PC-3 (cell line): ENCODE results near the gene CEP70. TPM values are rescaled to one million over a fixed set of nuclear protein-coding genes. Genes with fewer than 3 reads are reported as not detected.
"Not testable (repeated sequence)": the region's sequence is repeated elsewhere in the genome, so short reads cannot be mapped to it uniquely, and the experiment has no call there.

Source experiments
- ATAC-seq: fragments of 200-7000 bp; cut with Tn5 transposase; 2 replicates; pipeline ENCODE4 v1.9.1; 2020; ENCODE audit warnings: mild to moderate bottlenecking, moderate library complexity
- BruUV-seq: library from RNA; stranded (reverse); fragments of 400-500 nt; replicated peaks from 2 replicates; lab custom pipeline; 2021; lab: Mats Ljungman, UMichigan
- CTCF ChIA-PET: fragments of 300-600 bp; sonication (Branson Sonifier 250); formaldehyde crosslinking; loops from one replicate; lab custom pipeline; 2022; ENCODE audit warnings: antibody characterized with exemption; lab: Charles Lee
- POLR2A ChIA-PET: fragments of 300-600 bp; sonication (Branson Sonifier 250); formaldehyde crosslinking; loops from one replicate; lab custom pipeline; 2022; ENCODE audit warnings: antibody characterized with exemption; ENCODE audit not compliant: unreplicated experiment; lab: Charles Lee
- DNase-seq: peaks from one replicate; pipeline ENCODE4 v3.0.0-alpha.2; 2015
- H2AFZ ChIP-seq: fragments of 300-600 bp; sonication (generic); 2 replicates; pipeline ENCODE4 v1.6.0; 2016; ENCODE audit warnings: antibody characterized with exemption, low read length
- H3F3A ChIP-seq: fragments of 300-600 bp; sonication (generic); one replicate; pipeline ENCODE4 v1.6.0; 2017; ENCODE audit warnings: antibody characterized with exemption, low read length, control low read depth, mild to moderate bottlenecking; ENCODE audit not compliant: unreplicated experiment
- H3K27ac ChIP-seq: fragments of 300-600 bp; sonication (generic); 2 replicates; pipeline ENCODE4 v1.5.1; 2016; ENCODE audit warnings: mild to moderate bottlenecking, low read length
- H3K27me3 ChIP-seq: fragments of 300-600 bp; sonication (generic); 2 replicates; pipeline ENCODE4 v1.6.1; 2016; ENCODE audit warnings: low read length, mixed read lengths
- H3K36me3 ChIP-seq: fragments of 300-600 bp; sonication (generic); 2 replicates; pipeline ENCODE4 v1.6.1; 2016; ENCODE audit warnings: low read depth, mixed run types, low read length, mixed read lengths
- H3K4me1 ChIP-seq: fragments of 300-600 bp; sonication (generic); 2 replicates; pipeline ENCODE4 v1.5.1; 2016; ENCODE audit warnings: low read length; ENCODE audit not compliant: insufficient read depth
- H3K4me2 ChIP-seq: fragments of 300-600 bp; sonication (generic); 2 replicates; pipeline ENCODE4 v1.6.0; 2016; ENCODE audit warnings: low read length
- H3K4me3 ChIP-seq: fragments of 300-600 bp; sonication (generic); 2 replicates; pipeline ENCODE4 v1.5.1; 2016; ENCODE audit warnings: mild to moderate bottlenecking, low read length, mixed read lengths
- H3K79me2 ChIP-seq: fragments of 300-600 bp; sonication (generic); 2 replicates; pipeline ENCODE4 v1.6.1; 2017; ENCODE audit warnings: low read length, mixed read lengths
- H3K9ac ChIP-seq: fragments of 300-600 bp; sonication (generic); 2 replicates; pipeline ENCODE4 v1.6.0; 2016; ENCODE audit warnings: mild to moderate bottlenecking, low read length
- H3K9me2 ChIP-seq: fragments of 300-600 bp; sonication (generic); replicated peaks from 2 replicates; pipeline ENCODE4 v1.6.1; 2016; ENCODE audit warnings: mixed run types, low read length, mixed read lengths
- H3K9me3 ChIP-seq: fragments of 300-600 bp; sonication (generic); 2 replicates; pipeline ENCODE4 v1.6.1; 2016; ENCODE audit warnings: low read length, mixed read lengths
- H4K20me1 ChIP-seq: fragments of 300-600 bp; sonication (generic); 2 replicates; pipeline ENCODE4 v1.6.1; 2016; ENCODE audit warnings: low read length, mixed read lengths
- CTCF ChIP-seq: fragments of 300-600 bp; sonication (generic); conservative IDR thresholded peaks from 2 replicates; pipeline ENCODE4 v1.5.1; 2017; ENCODE audit warnings: antibody characterized with exemption, low read depth, mild to moderate bottlenecking, low read length
- EZH2 ChIP-seq: fragments of 300-600 bp; sonication (generic); IDR thresholded peaks from one replicate; pipeline ENCODE4 v1.6.1; 2017; ENCODE audit warnings: antibody characterized with exemption, mild to moderate bottlenecking, low read length; ENCODE audit not compliant: unreplicated experiment
- EZH2phosphoT487 ChIP-seq: fragments of 300-600 bp; sonication (generic); IDR thresholded peaks from 2 replicates; pipeline ENCODE4 v1.6.1; 2018; ENCODE audit warnings: mild to moderate bottlenecking, antibody characterized with exemption, low read length, borderline replicate concordance
- intact Hi-C: fragments of 100-400 bp; cut with micrococcal nuclease; formaldehyde crosslinking; loops from 2 replicates; pipeline ENCODE4 v1.9.0; 2023
- total RNA-seq: library from RNA; depleted of rRNA; stranded (reverse); fragments of >200 nt; gene quantifications from 2 replicates; pipeline ENCODE4 v1.2.3, GENCODE V29; 2014

The CEP70 gene
- total RNA-seq, 1 experiment from 2014 or later, result 16.7 TPM

- H3K4me3 ChIP-seq, result no peak overlapping the region
- no peak overlapping the region for H3K9ac ChIP-seq
- H3K27ac ChIP-seq, result no peak overlapping the region
- H3K9me3 ChIP-seq, result no peaks in the 10 kb centered on the region
- H3K4me1 ChIP-seq, result no peaks in the 10 kb centered on the region
- H3F3A ChIP-seq, result no peaks in the 10 kb centered on the region
- no peaks in the 10 kb centered on the region for H3K27me3 ChIP-seq
- no peak for TF ChIP-seq CTCF
- TF ChIP-seq EZH2, result no peak
- no peak for TF ChIP-seq EZH2phosphoT487
- H4K20me1 ChIP-seq, result no peaks in the 10 kb centered on the region
- no TSS peak for BruUV-seq
- ATAC-seq, result no peak
- H2AFZ ChIP-seq, result no peak overlapping the region
- peaks cover 10% of the 10 kb centered on the region; the same call in 1 of the 2 replicates for H3K36me3 ChIP-seq
- DNase-seq, result no peak
- H3K9me2 ChIP-seq, result no peaks in the 10 kb centered on the region
- ChIA-PET CTCF (no interaction called here), POLR2A (no interaction called here)
- intact Hi-C loops, result no loop called here
- no peak overlapping the region for H3K4me2 ChIP-seq
- no peaks in the 10 kb centered on the region for H3K79me2 ChIP-seq
Measured at GRCh38 chr3:138560501-138560900, 33.6 kb downstream of the CEP70 start.

GRCh38 chr3:138559134-138559533 lies 34.9 kb downstream of the CEP70 start:
- H3K9me3 ChIP-seq, result no peaks in the 10 kb centered on the region
- no peaks in the 10 kb centered on the region for H3K27me3 ChIP-seq
- H3F3A ChIP-seq, result no peaks in the 10 kb centered on the region
- no peak overlapping the region for H2AFZ ChIP-seq
- BruUV-seq, result no TSS peak
- H3K4me1 ChIP-seq, result no peaks in the 10 kb centered on the region
- intact Hi-C loops, result no loop called here
- no peaks in the 10 kb centered on the region for H4K20me1 ChIP-seq
- no peaks in the 10 kb centered on the region for H3K9me2 ChIP-seq
- ChIA-PET CTCF (no interaction called here), POLR2A (no interaction called here)
- ATAC-seq (no peak), DNase-seq (no peak)
- no peaks in the 10 kb centered on the region for H3K79me2 ChIP-seq
- no peak for TF ChIP-seq EZH2phosphoT487
- no peak for TF ChIP-seq EZH2
- TF ChIP-seq CTCF, result no peak
- H3K36me3 ChIP-seq, result peaks cover 10% of the 10 kb centered on the region; the same call in 1 of the 2 replicates
- no peak overlapping the region for H3K4me3 ChIP-seq
- no peak overlapping the region for H3K9ac ChIP-seq
- no peak overlapping the region for H3K27ac ChIP-seq
- no peak overlapping the region for H3K4me2 ChIP-seq

GRCh38 chr3:138554775-138555174 lies 39.3 kb downstream of the CEP70 start:
- H3K4me3 ChIP-seq, DNase-seq, H3K9ac ChIP-seq, ATAC-seq, H3K27ac ChIP-seq, H3K9me3 ChIP-seq, H3K27me3 ChIP-seq, POLR2A ChIA-PET, H3K79me2 ChIP-seq, H3F3A ChIP-seq, H3K36me3 ChIP-seq, H2AFZ ChIP-seq, BruUV-seq, H3K9me2 ChIP-seq, H3K4me1 ChIP-seq, H3K4me2 ChIP-seq, intact Hi-C loops, CTCF ChIA-PET, H4K20me1 ChIP-seq: not testable (repeated sequence)

- H3K79me2 ChIP-seq, H3K9me2 ChIP-seq, BruUV-seq, H3K9ac ChIP-seq, H3K4me1 ChIP-seq, H4K20me1 ChIP-seq, H3K4me3 ChIP-seq, DNase-seq, ATAC-seq, H3K4me2 ChIP-seq, H3K9me3 ChIP-seq, H3K27me3 ChIP-seq, H3K27ac ChIP-seq, POLR2A ChIA-PET, H2AFZ ChIP-seq, H3F3A ChIP-seq, CTCF ChIA-PET, intact Hi-C loops: not testable (repeated sequence)
- H3K36me3 ChIP-seq, result peaks cover 37% of the 10 kb centered on the region
Measured at GRCh38 chr3:138550958-138551357, 43.1 kb downstream of the CEP70 start.
